DOHH2 (cell line): ENCODE measurements around the gene DOCK6.

ENCODE experiments used
- CTCF ChIP-seq: fragments of 200-600 bp; sonication (generic); IDR thresholded peaks from one replicate; pipeline ENCODE4 v1.5.1; 2014; ENCODE audit warnings: antibody characterized with exemption, mild to moderate bottlenecking, low read depth, low read length; ENCODE audit not compliant: poor library complexity, severe bottlenecking
- EZH2phosphoT487 ChIP-seq: fragments of 200-600 bp; sonication (generic); IDR thresholded peaks from 2 replicates; pipeline ENCODE4 v1.6.1; 2017; ENCODE audit warnings: borderline replicate concordance, mild to moderate bottlenecking, antibody characterized with exemption, low read length, moderate library complexity, mixed read lengths

GRCh38 chr19:11165486-11166030 lies 96.8 kb downstream of the DOCK6 start:
- TF ChIP-seq CTCF, result no peak
- TF ChIP-seq EZH2phosphoT487, result no peak
